GM12878 (cell line): ENCODE data around the gene HM13. TPM values are rescaled to one million over a fixed set of nuclear protein-coding genes. Genes with fewer than 3 reads are reported as not detected.

ENCODE experiments used
- ATF2 ChIP-seq: IDR thresholded peaks from 2 replicates; pipeline ENCODE4 v1.6.1; 2012; ENCODE audit warnings: low read length, inconsistent platforms
- BCL11A ChIP-seq: IDR thresholded peaks from 2 replicates; pipeline ENCODE4 v1.6.1; 2011; ENCODE audit warnings: low read depth, low read length
- CBFB ChIP-seq: IDR thresholded peaks from 2 replicates; pipeline ENCODE4 v1.6.1; 2016; ENCODE audit warnings: antibody characterized with exemption, low read depth
- E2F8 ChIP-seq: fragments of 450-650 bp; IDR thresholded peaks from 2 replicates; pipeline ENCODE4 v1.6.1; 2018; ENCODE audit warnings: mild to moderate bottlenecking, low read depth, moderate library complexity; ENCODE audit not compliant: partially characterized antibody
- EP300 ChIP-seq, 2 experiments: fragments of 150-350 bp in 1 of 2; IDR thresholded peaks; 2 replicates each; pipeline ENCODE4 v1.6.1; 2011 to 2012; ENCODE audit warnings: low read depth in 2 of 2, low read length in 2 of 2, borderline replicate concordance in 1 of 2, improper control_type of control experiment in 1 of 2, inconsistent platforms in 1 of 2; ENCODE audit not compliant: control insufficient read depth in 1 of 2
- ESRRA ChIP-seq: IDR thresholded peaks from 2 replicates; pipeline ENCODE4 v1.6.1; 2012; ENCODE audit warnings: mild to moderate bottlenecking, low read length, improper control_type of control experiment
- HDAC6 ChIP-seq: fragments of 200-600 bp; sonication (generic); IDR thresholded peaks from one replicate; pipeline ENCODE4 v1.8.0; 2017; ENCODE audit warnings: antibody characterized with exemption; ENCODE audit not compliant: unreplicated experiment
- IRF4 ChIP-seq: IDR thresholded peaks from 2 replicates; pipeline ENCODE4 v1.6.1; 2011; ENCODE audit warnings: low read depth, low read length
- JUNB ChIP-seq: IDR thresholded peaks from 2 replicates; pipeline ENCODE4 v1.6.1; 2016; ENCODE audit warnings: antibody characterized with exemption, mild to moderate bottlenecking
- PAX5 ChIP-seq: IDR thresholded peaks from 2 replicates; pipeline ENCODE4 v1.6.1; 2011; ENCODE audit warnings: low read depth, low read length, borderline replicate concordance
- RBBP5 ChIP-seq: fragments of 200-600 bp; sonication (generic); conservative IDR thresholded peaks from 2 replicates; pipeline ENCODE4 v1.6.1; 2016
- RUNX3 ChIP-seq: IDR thresholded peaks from 2 replicates; pipeline ENCODE4 v1.6.1; 2012; ENCODE audit warnings: low read length, inconsistent platforms
- SMAD5 ChIP-seq: IDR thresholded peaks from 2 replicates; pipeline ENCODE4 v1.6.1; 2016; ENCODE audit warnings: antibody characterized with exemption, low read depth
- SP1 ChIP-seq: IDR thresholded peaks from one replicate; pipeline ENCODE4 v1.6.1; 2011; ENCODE audit warnings: low read depth, low read length
- SRF ChIP-seq, 2 experiments: IDR thresholded peaks; 2 replicates each; pipeline ENCODE4 v1.6.1; 2011; ENCODE audit warnings: low read depth in 2 of 2, low read length in 2 of 2, mild to moderate bottlenecking in 1 of 2, moderate library complexity in 1 of 2
- SUZ12 ChIP-seq: fragments of 200-600 bp; sonication (generic); IDR thresholded peaks from one replicate; pipeline ENCODE4 v1.6.1; 2018; ENCODE audit warnings: antibody characterized with exemption, mild to moderate bottlenecking; ENCODE audit not compliant: unreplicated experiment
- TAF1 ChIP-seq: IDR thresholded peaks from 2 replicates; pipeline ENCODE4 v1.6.1; 2011; ENCODE audit warnings: mild to moderate bottlenecking, low read depth, low read length, borderline replicate concordance
- TCF3 ChIP-seq: IDR thresholded peaks from 2 replicates; pipeline ENCODE4 v1.6.1; 2012; ENCODE audit warnings: low read depth, mild to moderate bottlenecking, low read length, borderline replicate concordance; ENCODE audit not compliant: insufficient read depth
- YBX1 ChIP-seq: fragments of 450-650 bp; IDR thresholded peaks from 2 replicates; pipeline ENCODE4 v1.6.1; 2016; ENCODE audit warnings: antibody characterized with exemption
- ZBED1 ChIP-seq: IDR thresholded peaks from 2 replicates; pipeline ENCODE4 v1.6.1; 2016; ENCODE audit warnings: borderline replicate concordance
- polyA plus RNA-seq, 11 experiments: library from polyadenylated mRNA; depleted of rRNA in 4 of 11; unstranded in 6 of 11; stranded (reverse) in 5 of 11; fragments of >200 nt; fragmentation: Nextera tagmentation in 4 of 11; fragmentation: Illumina TruSeq in 1 of 11; extraction: Ambion mirVana in 4 of 11; extraction: Trizol in 1 of 11; gene quantifications; 1 replicate in 1 of 11; 2 replicates in 10 of 11; pipeline versions ENCODE4 v1.2.1 to v1.2.3, GENCODE V29; 2011 to 2016; ENCODE audit warnings: inconsistent platforms in 2 of 11, missing spikeins in 2 of 11, low read depth in 1 of 11
- total RNA-seq, 4 experiments: library from RNA; depleted of rRNA in 3 of 4; stranded (reverse); fragments of >200 nt in 3 of 4; fragmentation: Illumina TruSeq in 1 of 4; extraction: Trizol in 1 of 4; gene quantifications; 2 replicates each; pipeline versions ENCODE4 v1.2.1 to v1.2.3, GENCODE V29; 2013 to 2021
- TF ChIP-seq, protein P1 (sequence below): fragments of 450-650 bp; IDR thresholded peaks from 2 replicates; pipeline ENCODE4 v1.6.1; 2016; ENCODE audit warnings: mild to moderate bottlenecking, moderate library complexity, borderline replicate concordance

Gene HM13
- total and polyA plus RNA-seq, 10 of the 15 experiments (the other 5 are each of a cell fraction or from before 2014, with no cell fraction given) = 4.8 to 185 (median 81.7) TPM

DNA sequence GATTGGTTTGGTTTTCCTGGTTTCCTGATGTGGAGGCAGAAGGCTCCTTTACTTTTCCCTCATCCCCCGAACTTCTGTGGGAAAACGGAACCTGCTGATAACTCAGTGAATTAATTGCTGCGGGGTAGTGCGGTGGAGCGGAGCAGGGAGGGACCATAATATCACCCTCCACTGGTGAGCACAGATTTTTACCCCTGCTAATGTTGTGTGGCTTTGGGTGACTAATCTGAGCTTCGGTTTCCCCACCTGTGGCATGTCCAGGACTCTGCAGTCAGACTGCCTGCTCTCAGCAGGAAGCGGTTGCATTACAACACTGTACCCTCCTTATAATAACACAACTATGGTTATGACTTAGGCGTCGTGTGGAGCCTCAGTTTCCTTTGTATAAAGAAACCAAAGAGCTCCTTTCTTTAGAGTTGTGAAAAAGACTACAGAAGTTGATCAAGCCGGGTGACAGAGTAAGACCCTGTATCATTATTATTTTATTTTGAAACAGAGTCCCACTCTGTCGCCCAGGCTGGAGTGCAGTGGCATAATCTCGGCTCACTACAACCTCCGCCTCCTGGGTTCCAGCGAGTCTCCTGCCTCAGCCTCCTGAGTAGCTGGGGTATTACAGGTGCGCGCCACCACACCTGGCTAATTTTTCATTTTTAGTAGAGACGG, 88.7 kb downstream of the HM13 start (continued):
- TF ChIP-seq, protein P1, sequence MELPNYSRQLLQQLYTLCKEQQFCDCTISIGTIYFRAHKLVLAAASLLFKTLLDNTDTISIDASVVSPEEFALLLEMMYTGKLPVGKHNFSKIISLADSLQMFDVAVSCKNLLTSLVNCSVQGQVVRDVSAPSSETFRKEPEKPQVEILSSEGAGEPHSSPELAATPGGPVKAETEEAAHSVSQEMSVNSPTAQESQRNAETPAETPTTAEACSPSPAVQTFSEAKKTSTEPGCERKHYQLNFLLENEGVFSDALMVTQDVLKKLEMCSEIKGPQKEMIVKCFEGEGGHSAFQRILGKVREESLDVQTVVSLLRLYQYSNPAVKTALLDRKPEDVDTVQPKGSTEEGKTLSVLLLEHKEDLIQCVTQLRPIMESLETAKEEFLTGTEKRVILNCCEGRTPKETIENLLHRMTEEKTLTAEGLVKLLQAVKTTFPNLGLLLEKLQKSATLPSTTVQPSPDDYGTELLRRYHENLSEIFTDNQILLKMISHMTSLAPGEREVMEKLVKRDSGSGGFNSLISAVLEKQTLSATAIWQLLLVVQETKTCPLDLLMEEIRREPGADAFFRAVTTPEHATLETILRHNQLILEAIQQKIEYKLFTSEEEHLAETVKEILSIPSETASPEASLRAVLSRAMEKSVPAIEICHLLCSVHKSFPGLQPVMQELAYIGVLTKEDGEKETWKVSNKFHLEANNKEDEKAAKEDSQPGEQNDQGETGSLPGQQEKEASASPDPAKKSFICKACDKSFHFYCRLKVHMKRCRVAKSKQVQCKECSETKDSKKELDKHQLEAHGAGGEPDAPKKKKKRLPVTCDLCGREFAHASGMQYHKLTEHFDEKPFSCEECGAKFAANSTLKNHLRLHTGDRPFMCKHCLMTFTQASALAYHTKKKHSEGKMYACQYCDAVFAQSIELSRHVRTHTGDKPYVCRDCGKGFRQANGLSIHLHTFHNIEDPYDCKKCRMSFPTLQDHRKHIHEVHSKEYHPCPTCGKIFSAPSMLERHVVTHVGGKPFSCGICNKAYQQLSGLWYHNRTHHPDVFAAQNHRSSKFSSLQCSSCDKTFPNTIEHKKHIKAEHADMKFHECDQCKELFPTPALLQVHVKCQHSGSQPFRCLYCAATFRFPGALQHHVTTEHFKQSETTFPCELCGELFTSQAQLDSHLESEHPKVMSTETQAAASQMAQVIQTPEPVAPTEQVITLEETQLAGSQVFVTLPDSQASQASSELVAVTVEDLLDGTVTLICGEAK = no peak
- no peak for TF ChIP-seq SMAD5
- TF ChIP-seq YBX1 = no peak
- TF ChIP-seq RUNX3 = peak; percentile 86
- peak in 1 of 2 experiments; percentile 15; a peak in 1 of 4 replicates for TF ChIP-seq EP300 (IDR thresholded peaks at IDR 0.05; ENCODE audit: borderline replicate concordance in 1 of 2, control insufficient read depth in 1 of 2, low read depth in 2 of 2, low read length in 2 of 2)
- TF ChIP-seq IRF4 = peak; percentile 67
- TF ChIP-seq JUNB = peak; percentile 89
- TF ChIP-seq TCF3 = peak; percentile 76; the same call in 1 of the 2 replicates
- TF ChIP-seq SP1 = no peak
- TF ChIP-seq TAF1 = no peak
- peak; percentile 60; the same call in 1 of the 2 replicates for TF ChIP-seq ATF2
- peak; percentile 76; the same call in 1 of the 2 replicates for TF ChIP-seq BCL11A
- peak; percentile 61; the same call in 1 of the 2 replicates for TF ChIP-seq CBFB
- no peak for TF ChIP-seq HDAC6
- no peak for TF ChIP-seq RBBP5
- TF ChIP-seq ESRRA = no peak
- TF ChIP-seq ZBED1 = peak; percentile 49; the same call in 1 of the 2 replicates
- no peak for TF ChIP-seq E2F8
- no peak for TF ChIP-seq SUZ12
- TF ChIP-seq SRF (IDR thresholded peaks at IDR 0.05; ENCODE audit: low read depth in 2 of 2, low read length in 2 of 2) = no peak
- peak; percentile 65; the same call in 1 of the 2 replicates for TF ChIP-seq PAX5
